ENCODE data around the gene PRDX6.
A peak's percentile ranks its signal among the peaks of the same experiment; 100 is the strongest.

The PRDX6 gene

GRCh38 chr1:173477286-173478093 lies at the start of gene PRDX6:
TSS of gene PRDX6 (plus strand) at chr1:173477335. CDS start at chr1:173477398, 63 bp downstream.
- in situ Hi-C loops (cut with MboI; ENCODE audit: low pct_unique_long_range_greater_than_20kb, low sequenced_read_pairs, unreplicated experiment) = no loop called here
- TF ChIP-seq, protein P1, sequence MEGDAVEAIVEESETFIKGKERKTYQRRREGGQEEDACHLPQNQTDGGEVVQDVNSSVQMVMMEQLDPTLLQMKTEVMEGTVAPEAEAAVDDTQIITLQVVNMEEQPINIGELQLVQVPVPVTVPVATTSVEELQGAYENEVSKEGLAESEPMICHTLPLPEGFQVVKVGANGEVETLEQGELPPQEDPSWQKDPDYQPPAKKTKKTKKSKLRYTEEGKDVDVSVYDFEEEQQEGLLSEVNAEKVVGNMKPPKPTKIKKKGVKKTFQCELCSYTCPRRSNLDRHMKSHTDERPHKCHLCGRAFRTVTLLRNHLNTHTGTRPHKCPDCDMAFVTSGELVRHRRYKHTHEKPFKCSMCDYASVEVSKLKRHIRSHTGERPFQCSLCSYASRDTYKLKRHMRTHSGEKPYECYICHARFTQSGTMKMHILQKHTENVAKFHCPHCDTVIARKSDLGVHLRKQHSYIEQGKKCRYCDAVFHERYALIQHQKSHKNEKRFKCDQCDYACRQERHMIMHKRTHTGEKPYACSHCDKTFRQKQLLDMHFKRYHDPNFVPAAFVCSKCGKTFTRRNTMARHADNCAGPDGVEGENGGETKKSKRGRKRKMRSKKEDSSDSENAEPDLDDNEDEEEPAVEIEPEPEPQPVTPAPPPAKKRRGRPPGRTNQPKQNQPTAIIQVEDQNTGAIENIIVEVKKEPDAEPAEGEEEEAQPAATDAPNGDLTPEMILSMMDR (IDR thresholded peaks at IDR 0.05; ENCODE audit: extremely low read depth, insufficient read depth, missing control alignments) = no peak
- DNase-seq (ENCODE audit: low spot score) = no peak

DNA sequence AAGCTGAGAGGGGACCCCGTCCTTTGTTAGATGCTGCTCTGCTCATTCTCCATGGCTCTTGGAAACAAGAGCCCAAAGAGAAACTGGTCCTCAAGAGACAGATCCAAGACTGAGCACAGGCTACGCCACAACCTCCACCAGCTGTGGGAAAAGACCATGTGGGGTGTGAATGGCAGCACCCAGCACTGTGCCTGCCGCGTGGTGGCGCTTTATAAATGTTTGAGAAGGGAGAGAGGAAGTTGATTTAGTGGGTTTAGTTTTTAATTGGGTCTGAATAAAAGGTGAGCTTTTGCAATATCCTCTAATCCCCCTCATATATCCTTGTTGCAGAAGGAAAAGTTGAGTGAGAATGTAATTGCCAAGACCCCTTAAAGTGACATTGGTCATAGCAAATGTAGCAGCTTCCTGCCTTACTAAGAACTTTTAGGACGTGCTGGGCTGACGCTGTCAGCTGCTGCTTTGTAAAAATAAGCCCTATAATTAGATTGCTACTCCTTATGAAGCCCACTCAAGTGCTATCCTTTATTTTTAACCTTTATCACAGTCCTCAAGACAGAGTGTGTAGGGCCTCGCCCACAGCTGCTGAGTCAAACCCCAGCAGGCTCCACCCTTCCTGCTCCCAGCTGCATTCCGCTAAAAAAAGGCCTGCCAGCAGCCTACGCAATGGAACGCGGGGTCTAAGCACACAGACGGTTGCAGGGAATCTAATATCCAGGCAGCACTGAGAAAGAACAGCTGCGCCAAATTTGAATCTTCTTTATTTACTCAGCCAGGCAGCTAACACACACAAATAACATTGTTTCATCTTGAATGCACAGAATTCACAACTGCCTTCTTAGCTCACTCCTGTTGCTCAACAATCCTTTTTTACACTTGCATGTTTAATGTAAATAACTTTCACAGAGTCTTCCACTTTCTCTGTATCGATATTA lies 47.4 kb upstream of the PRDX6 start:
- TF ChIP-seq, protein P1 (IDR thresholded peaks at IDR 0.05; ENCODE audit: extremely low read depth, insufficient read depth, missing control alignments) = peak; percentile 88
- in situ Hi-C loops (cut with MboI; ENCODE audit: low pct_unique_long_range_greater_than_20kb, low sequenced_read_pairs, unreplicated experiment) = loop anchor here (10.0 kb wide), 1 partner anchor 395 kb away; the partner anchor contains the start of genes CENPL and DARS2
- no peak for DNase-seq (ENCODE audit: low spot score)

DNA sequence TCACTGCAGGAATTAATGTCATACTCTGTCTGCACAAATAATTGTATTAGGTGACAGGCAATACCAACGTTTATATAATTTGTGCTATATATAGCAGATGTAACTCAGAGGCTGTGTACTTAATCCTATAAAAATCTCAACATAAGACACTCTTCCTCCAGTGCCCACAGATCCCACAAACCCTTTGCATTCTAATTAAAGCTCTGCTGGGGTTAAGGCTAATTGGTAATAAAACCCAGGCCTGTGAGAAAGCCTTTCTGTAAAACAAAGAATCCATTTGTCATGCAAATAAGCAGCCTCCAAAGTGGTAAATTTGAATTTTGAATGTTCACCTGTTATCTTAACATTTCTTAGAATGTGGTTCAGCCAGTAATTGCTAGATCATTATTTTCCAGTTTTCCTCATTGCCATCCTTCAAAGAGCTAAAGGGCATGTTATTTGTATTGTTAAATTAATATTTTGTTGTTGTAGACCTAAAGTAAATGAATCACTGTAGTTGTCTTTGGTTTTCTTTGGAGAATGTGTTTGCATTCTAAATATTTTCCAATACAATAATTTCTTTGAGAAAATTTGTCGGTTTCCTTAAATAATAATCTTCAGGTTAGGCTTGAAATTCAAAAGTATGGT lies 46.3 kb upstream of the PRDX6 start:
- in situ Hi-C loops (cut with MboI; ENCODE audit: low pct_unique_long_range_greater_than_20kb, low sequenced_read_pairs, unreplicated experiment) = loop anchor here (10.0 kb wide), 1 partner anchor 394 kb away; the partner anchor contains the start of genes CENPL and DARS2
- TF ChIP-seq, protein P1 (IDR thresholded peaks at IDR 0.05; ENCODE audit: extremely low read depth, insufficient read depth, missing control alignments) = no peak
- no peak for DNase-seq (ENCODE audit: low spot score)

GRCh38 chr1:173431304-173432045 lies 45.7 kb upstream of the PRDX6 start:
- in situ Hi-C loops (cut with MboI; ENCODE audit: low pct_unique_long_range_greater_than_20kb, low sequenced_read_pairs, unreplicated experiment) = loop anchor here (10.0 kb wide), 1 partner anchor 393 kb away; the partner anchor contains the start of genes CENPL and DARS2
- peak; percentile 42 for DNase-seq (ENCODE audit: low spot score)
- TF ChIP-seq, protein P1 (IDR thresholded peaks at IDR 0.05; ENCODE audit: extremely low read depth, insufficient read depth, missing control alignments) = peak; percentile 81

DNA sequence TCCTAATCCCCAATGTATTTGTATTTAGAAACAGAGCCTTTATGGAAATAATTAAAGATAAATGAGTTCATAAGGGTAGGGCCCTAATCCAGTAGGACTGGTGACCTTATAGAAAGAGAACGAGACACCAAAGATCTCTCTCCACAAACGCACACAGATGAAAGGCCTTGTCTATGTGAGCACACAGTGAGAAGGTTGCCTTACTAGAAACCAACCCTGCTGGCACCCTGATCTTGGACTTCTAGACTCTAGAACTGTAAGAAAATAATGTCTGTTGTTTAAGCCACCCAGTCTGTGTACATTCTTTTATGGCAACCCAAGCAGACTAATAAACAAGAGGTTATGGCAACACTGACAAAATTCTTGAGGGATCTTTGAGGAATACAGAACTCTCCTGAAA lies 44.8 kb upstream of the PRDX6 start:
- in situ Hi-C loops (cut with MboI; ENCODE audit: low pct_unique_long_range_greater_than_20kb, low sequenced_read_pairs, unreplicated experiment) = loop anchor here (10.0 kb wide), 1 partner anchor 392 kb away; the partner anchor contains the start of genes CENPL and DARS2
- DNase-seq (ENCODE audit: low spot score) = no peak
- TF ChIP-seq, protein P1 (IDR thresholded peaks at IDR 0.05; ENCODE audit: extremely low read depth, insufficient read depth, missing control alignments) = no peak
